Renal pelvis (tissue), 4 donors: Measurements from ENCODE around the gene HEBP1. TPM values are rescaled to one million over a fixed set of nuclear protein-coding genes. Genes with fewer than 3 reads are reported as not detected.

Source experiments
- DNase-seq: peaks from one replicate; pipeline ENCODE4 v3.0.0-alpha.2; 2013
- polyA plus RNA-seq, 3 donors: library from polyadenylated mRNA; unstranded; fragments of 120-200 nt; gene quantifications; one replicate each; pipeline ENCODE4 v1.2.1, GENCODE V29; 2013; ENCODE audit not compliant: insufficient read length in 3 of 3

HEBP1 gene
- polyA plus RNA-seq, 3 donors: 59.3 to 65.9 (median 63.3) TPM

- DNase-seq: no peak
These were observed 41.2 kb downstream of the HEBP1 start for GRCh38 chr12:12958886-12959285.

GRCh38 chr12:12954878-12955625, 45.0 kb downstream of the HEBP1 start:
- peak; percentile 26 for DNase-seq

GRCh38 chr12:12954356-12954755, 45.7 kb downstream of the HEBP1 start:
- no peak for DNase-seq

GRCh38 chr12:12952036-12952435, 48.0 kb downstream of the HEBP1 start, which contains the start of gene GPRC5D:
Gene GPRC5D (minus strand): TSS chr12:12952170. CDS start chr12:12950384, 1,786 bp downstream.
- no peak for DNase-seq

GRCh38 chr12:12951504-12951903, 48.6 kb downstream of the HEBP1 start:
- no peak for DNase-seq

GRCh38 chr12:12947902-12948301, 52.2 kb downstream of the HEBP1 start:
- DNase-seq: no peak

GRCh38 chr12:12946686-12947355, 53.2 kb downstream of the HEBP1 start:
- no peak for DNase-seq

GRCh38 chr12:12945591-12945990, 54.5 kb downstream of the HEBP1 start:
- DNase-seq: no peak

GRCh38 chr12:12943586-12944260, 56.3 kb downstream of the HEBP1 start:
- DNase-seq: no peak

GRCh38 chr12:12941450-12942350, 58.4 kb downstream of the HEBP1 start:
- no peak for DNase-seq

GRCh38 chr12:12939888-12940287, 60.2 kb downstream of the HEBP1 start:
- DNase-seq: no peak

- DNase-seq: no peak
These were observed 61.5 kb downstream of the HEBP1 start for GRCh38 chr12:12938541-12938940.

GRCh38 chr12:12936983-12937491, 63.0 kb downstream of the HEBP1 start:
- no peak for DNase-seq

- no peak for DNase-seq
These were observed 65.5 kb downstream of the HEBP1 start for GRCh38 chr12:12934556-12934955.

- no peak for DNase-seq
These were observed 66.3 kb downstream of the HEBP1 start for GRCh38 chr12:12933742-12934141.

- no peak for DNase-seq
These were observed 69.3 kb downstream of the HEBP1 start for GRCh38 chr12:12930633-12931219.

GRCh38 chr12:12929696-12930095, 70.4 kb downstream of the HEBP1 start:
- no peak for DNase-seq

- no peak for DNase-seq
These were observed 72.6 kb downstream of the HEBP1 start for GRCh38 chr12:12927211-12928079.

GRCh38 chr12:12926571-12927071, 73.4 kb downstream of the HEBP1 start:
- DNase-seq: no peak

GRCh38 chr12:12925388-12925787, 74.7 kb downstream of the HEBP1 start:
- DNase-seq: no peak
